ENCODE measurements around the gene DPH1.
A peak's percentile ranks its signal among the peaks of the same experiment; 100 is the strongest.

The DPH1 gene

DNA sequence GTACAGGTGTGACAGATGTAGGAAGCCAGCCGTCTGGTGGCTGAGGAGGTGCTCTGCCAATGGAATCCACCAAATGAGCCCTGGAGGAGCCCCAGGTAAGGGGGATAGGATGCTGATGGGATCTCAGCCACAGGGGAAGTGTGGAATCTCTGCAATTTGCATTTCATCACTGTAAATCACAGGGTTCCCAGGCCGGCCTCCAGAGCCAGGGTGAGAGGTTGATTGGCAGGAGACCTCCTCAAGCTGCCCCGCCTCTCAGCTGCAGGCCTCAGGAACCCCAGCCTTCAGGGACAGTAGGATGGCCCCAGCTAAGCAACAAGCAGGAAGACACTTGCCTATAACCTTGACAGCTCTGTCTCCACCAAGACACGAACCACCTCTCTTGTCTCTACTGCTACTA, 44.3 kb upstream of the DPH1 start:
- POLR2A ChIA-PET: no interaction called here
- no peak overlapping the region for H3K27ac ChIP-seq (ENCODE audit: extremely low read depth, low read depth, low read length)
- no peaks in the 10 kb centered on the region for H3K36me3 ChIP-seq (ENCODE audit: control insufficient read depth in 2 of 2, insufficient read depth in 1 of 2, low read length in 2 of 2)
- H3K4me1 ChIP-seq (ENCODE audit: control insufficient read depth, insufficient read depth, low read length): no peaks in the 10 kb centered on the region
- no peaks in the 10 kb centered on the region for H3K9me3 ChIP-seq (ENCODE audit: control insufficient read depth, insufficient read depth, low read depth, low read length)
- CTCF ChIA-PET: no interaction called here
- H3K4me3 ChIP-seq (ENCODE audit: low read depth, low read length): no peak overlapping the region
- TF ChIP-seq ZNF426 (tag by site-specific recombination; IDR thresholded peaks at IDR 0.05) (no peak), AEBP2 (tag by site-specific recombination; IDR thresholded peaks at IDR 0.05; ENCODE audit: borderline replicate concordance) (no peak), ZNF169 (tag by site-specific recombination; IDR thresholded peaks at IDR 0.05) (no peak), MZF1 (tag by site-specific recombination; IDR thresholded peaks at IDR 0.05; ENCODE audit: borderline replicate concordance) (no peak), ZNF174 (tag by site-specific recombination; IDR thresholded peaks at IDR 0.05) (no peak), PRDM10 (tag by site-specific recombination; IDR thresholded peaks at IDR 0.05) (peak; percentile 73), SP7 (tag by site-specific recombination; IDR thresholded peaks at IDR 0.05) (0 out of 2 replicates have a peak, but pooled peaks have one; percentile 30)

GRCh38 chr17:1986783-1987451, 43.0 kb upstream of the DPH1 start:
- no peak overlapping the region for H3K27ac ChIP-seq (ENCODE audit: extremely low read depth, low read depth, low read length)
- H3K4me1 ChIP-seq (ENCODE audit: control insufficient read depth, insufficient read depth, low read length): no peaks in the 10 kb centered on the region
- ChIA-PET CTCF (interaction anchor here (0.8 kb wide), 1 partner anchor 272 kb away, joined by 3 read pairs; no protein-coding TSS in a partner anchor), POLR2A (interaction anchor here (1.0 kb wide), 1 partner anchor 13 kb away, joined by 3 read pairs; no protein-coding TSS in a partner anchor)
- no peak overlapping the region for H3K4me3 ChIP-seq (ENCODE audit: low read depth, low read length)
- no peaks in the 10 kb centered on the region for H3K36me3 ChIP-seq (ENCODE audit: control insufficient read depth in 2 of 2, insufficient read depth in 1 of 2, low read length in 2 of 2)
- no peaks in the 10 kb centered on the region for H3K9me3 ChIP-seq (ENCODE audit: control insufficient read depth, insufficient read depth, low read depth, low read length)
- TF ChIP-seq TCF7L2 (IDR thresholded peaks at IDR 0.05; ENCODE audit: borderline replicate concordance, low read depth, low read length) (no peak), ZNF792 (tag by site-specific recombination; IDR thresholded peaks at IDR 0.05) (no peak), ZNF624 (tag by site-specific recombination; IDR thresholded peaks at IDR 0.05) (no peak), ZSCAN30 (tag by site-specific recombination; IDR thresholded peaks at IDR 0.05) (no peak), ZNF639 (tag by site-specific recombination; IDR thresholded peaks at IDR 0.05) (no peak), ZBTB6 (tag by site-specific recombination; IDR thresholded peaks at IDR 0.05) (peak; percentile 58; the same call in 1 of the 2 replicates), ZNF280C (tag by site-specific recombination; IDR thresholded peaks at IDR 0.05) (no peak), ZNF600 (tag by site-specific recombination; IDR thresholded peaks at IDR 0.05) (no peak), ZNF366 (tag by site-specific recombination; conservative IDR thresholded peaks at IDR 0.05) (no peak), ZNF398 (tag by site-specific recombination; IDR thresholded peaks at IDR 0.05) (no peak), ZNF157 (tag by site-specific recombination; IDR thresholded peaks at IDR 0.05) (no peak)
- TF ChIP-seq, protein P1, sequence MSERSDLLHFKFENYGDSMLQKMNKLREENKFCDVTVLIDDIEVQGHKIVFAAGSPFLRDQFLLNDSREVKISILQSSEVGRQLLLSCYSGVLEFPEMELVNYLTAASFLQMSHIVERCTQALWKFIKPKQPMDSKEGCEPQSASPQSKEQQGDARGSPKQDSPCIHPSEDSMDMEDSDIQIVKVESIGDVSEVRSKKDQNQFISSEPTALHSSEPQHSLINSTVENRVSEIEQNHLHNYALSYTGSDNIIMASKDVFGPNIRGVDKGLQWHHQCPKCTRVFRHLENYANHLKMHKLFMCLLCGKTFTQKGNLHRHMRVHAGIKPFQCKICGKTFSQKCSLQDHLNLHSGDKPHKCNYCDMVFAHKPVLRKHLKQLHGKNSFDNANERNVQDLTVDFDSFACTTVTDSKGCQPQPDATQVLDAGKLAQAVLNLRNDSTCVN (tag by site-specific recombination; optimal IDR thresholded peaks at IDR 0.05): no peak

Data from HEK293 (cell line).